Measurements from ENCODE around the gene ZNF728.
"Not testable (repeated sequence)": the region's sequence is repeated elsewhere in the genome, so short reads cannot be mapped to it uniquely, and the experiment has no call there.

Gene ZNF728

DNA sequence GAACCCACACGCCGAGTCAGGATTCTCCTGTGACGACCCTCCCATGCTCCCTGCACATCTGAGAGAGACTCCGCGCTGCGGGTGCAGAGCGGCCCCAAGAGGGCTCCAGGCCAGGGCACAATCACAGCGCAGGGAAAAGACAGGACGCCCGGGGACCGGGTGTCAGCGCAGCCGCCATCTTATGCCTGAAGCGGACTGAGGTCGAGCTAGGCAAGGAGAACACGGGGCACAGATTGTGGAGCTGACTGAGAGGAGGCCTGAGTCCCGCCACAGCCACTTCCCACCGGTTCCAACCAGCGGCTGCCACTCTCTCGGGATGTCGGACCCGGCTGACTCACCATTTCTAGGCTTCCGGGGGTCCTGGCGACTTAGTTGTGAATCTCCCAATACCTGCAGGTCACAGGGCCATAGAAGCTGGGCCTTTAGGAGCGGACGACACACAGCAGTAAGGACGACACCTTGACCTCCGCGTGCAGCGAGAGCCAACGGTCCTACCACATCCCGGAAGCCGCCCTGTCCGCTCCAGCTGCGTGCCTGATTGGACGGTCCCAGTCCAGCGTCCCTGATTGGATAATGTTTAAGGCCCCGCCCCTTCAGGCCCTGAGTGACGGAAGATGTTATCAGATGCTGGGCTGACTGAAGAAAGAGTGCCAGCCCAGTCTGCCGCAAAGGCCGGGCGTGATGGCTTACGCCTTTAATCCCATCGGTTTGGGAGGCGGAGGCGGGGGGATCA lies at the start of gene ZNF728:
TSS of gene ZNF728 (minus strand) at position 487 of the 733 bp plus-strand sequence. CDS start at position 341, 146 bp downstream.
- peak; percentile 1 for DNase-seq (ENCODE audit: low spot score)

DNA sequence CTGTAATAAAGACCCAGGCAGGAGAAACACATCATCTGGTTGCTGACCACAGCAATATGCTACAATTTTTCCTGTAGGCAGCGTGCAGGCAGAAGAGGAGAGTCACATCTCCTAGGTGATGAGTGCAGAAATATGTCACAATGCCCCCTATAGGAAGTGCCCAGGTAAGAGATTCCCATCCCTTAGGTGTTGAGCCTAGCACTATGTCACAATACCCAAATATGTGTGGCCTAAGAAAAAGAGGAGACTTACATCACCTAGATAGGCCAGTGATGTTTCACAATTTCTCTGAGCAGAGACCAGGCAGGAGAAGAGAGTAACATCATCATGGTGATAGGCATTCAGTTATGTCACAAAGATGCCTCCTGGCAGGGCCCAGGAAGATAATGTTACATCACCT lies 49.4 kb upstream of the ZNF728 start:
- no peak for DNase-seq (ENCODE audit: low spot score)

DNA sequence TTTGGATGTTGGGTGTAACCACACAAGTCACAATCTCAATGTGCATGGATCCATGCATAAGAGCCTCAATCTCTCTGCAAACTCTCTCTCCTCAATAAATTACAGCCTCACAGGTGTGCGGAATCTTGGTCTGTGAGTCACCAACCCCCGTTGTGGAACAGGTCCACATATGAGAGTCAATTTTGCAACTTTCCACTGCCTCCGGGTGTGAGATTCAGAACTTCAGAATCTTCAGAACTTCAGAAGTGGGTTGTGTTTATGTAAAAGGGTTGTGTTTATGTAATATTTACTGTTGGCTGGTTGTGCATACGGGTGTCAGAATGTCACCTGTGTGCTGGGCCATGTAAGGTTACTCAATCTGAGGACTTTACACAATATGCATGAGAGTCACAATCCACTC lies 46.3 kb upstream of the ZNF728 start:
- no peak for DNase-seq (ENCODE audit: low spot score)

DNA sequence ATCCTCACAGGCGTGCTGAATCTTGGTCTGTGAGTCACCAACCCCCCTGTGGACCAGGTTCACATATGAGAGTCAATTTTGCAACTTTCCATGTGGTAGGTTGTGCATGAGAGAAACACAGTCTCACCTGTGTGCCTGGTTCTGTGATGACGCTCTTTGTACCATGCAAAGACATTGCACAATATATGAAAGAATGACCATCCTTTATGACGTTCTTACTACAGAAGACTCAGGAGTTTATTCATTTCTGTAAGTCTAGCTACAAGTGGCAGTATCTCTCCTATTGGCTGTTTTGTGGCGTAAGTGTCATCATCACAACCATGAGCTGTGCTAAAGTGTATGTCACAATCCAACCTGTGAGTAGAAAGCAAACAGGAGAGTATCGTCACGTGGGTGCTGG lies 43.8 kb upstream of the ZNF728 start:
- DNase-seq (ENCODE audit: low spot score): no peak

DNA sequence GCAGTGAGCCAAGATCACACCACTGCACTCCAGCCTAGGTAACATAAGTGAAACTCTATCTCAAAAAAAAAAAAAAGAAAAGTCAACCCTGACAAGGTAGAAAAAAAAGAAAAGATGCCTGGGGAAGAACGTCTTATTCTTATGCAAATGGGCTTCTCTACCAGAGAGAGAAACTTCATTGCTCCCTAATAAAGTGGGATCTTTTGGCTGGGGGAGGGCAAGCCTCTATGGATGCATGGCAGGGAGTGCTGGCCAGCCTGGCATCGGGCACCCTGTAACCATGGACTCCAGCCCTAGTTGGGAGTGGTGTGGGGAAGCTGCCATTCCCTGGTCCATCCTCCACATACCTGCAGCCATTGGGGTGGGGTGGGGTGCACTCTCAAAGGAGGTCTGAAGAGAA lies 30.7 kb upstream of the ZNF728 start:
- no peak for DNase-seq (ENCODE audit: low spot score)

DNA sequence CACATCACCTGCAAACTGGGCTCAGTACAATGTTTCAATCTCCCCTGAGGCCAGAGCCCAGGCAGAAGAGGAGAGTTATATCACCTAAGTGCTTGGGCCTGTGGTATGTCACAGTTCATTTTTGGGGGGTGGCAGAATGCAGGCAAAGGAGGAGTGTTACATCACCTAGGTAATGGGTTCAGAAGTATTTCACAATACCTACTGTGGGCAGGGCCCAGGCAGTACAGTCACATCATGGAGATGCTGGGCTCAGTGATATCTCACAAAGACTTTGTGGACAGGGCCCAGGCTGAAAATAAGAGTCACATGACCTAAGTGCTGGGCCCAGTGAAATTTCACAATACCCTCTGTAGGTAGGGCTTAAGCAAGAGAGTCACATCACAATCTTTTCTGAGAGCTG lies 12.7 kb upstream of the ZNF728 start:
- DNase-seq (ENCODE audit: low spot score): no peak

DNA sequence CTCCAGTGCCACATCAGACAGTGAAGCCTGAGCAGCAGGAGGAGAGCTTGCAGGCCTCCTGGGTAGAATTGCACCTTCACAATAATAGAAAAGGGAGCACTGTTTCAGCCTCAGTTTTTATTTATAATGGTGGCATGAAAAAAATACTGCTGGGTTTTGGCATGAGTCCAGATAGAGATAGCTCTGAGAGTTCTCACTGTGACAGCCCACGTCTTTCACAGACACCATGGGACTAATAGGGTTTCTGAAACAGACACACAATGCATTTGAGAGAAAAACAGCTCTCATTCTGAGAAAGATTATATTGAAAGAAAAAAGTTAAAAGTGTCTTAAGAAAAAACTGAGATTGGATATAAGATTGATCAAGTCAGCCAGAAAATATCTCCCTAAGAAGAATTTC lies 8.0 kb downstream of the ZNF728 start:
- not testable (repeated sequence) for DNase-seq (ENCODE audit: low spot score)

DNA sequence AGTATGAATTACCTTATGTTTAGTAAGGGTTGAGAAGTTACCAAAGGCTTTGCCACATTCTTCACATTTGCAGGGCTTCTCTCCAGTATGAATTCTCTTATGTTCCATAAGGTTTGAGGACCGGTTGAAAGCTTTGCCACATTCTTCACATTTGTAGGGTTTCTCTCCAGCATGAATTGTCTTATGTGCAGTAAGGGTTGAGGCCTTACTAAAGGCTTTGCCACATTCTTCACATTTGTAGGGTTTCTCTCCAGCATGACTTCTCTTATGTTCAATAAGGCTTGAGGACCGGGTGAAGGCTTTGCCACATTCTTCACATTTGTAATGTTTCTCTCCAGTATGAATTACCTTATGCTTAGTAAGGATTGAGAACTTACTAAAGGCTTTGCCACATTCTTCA lies 26.7 kb downstream of the ZNF728 start:
- no peak for DNase-seq (ENCODE audit: low spot score)

DNA sequence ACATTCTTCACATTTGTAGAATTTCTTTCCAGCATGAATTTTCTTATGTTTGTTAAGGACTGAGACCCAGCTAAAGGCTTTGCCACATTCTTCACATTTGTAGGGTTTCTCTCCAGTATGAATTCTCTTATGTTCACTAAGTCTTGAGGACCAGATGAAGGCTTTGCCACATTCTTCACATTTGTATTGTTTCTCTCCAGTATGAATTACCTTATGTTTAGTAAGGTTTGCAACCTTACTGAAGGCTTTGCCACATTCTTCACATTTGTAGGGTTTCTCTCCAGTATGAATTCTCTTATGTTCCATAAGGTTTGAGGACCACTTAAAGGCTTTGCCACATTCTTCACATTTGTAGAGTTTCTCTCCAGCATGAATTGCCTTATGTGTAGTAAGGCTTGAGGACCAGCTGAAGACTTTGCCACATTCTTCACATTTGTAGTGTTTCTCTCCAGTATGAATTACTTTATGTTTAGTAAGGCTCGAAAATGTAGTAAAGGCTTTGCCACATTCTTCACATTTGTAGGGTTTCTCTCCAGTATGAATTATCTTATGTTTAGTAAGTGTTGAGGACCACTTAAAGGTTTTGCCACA lies 27.3 kb downstream of the ZNF728 start:
- DNase-seq (ENCODE audit: low spot score): not testable (repeated sequence)

DNA sequence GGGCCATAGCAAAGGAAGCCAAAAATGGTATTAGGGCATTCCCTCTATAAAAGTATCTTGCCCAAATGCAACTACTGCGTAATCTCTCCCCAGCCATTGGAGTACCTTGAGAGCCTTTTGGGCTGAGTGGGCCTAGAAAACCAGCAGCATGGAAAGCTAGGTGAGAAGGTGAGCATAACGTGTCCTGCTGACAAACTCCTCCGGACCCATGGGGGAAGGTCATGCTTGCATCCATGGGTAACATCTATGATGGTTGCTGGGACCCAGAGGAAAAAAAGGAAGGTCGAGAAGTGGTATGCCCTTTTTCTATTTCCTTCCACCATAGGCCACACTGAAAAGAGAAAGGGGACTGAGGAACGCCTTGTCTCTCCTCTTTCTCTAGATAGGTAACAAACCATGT lies 57.4 kb downstream of the ZNF728 start:
- DNase-seq (ENCODE audit: low spot score): no peak

DNA sequence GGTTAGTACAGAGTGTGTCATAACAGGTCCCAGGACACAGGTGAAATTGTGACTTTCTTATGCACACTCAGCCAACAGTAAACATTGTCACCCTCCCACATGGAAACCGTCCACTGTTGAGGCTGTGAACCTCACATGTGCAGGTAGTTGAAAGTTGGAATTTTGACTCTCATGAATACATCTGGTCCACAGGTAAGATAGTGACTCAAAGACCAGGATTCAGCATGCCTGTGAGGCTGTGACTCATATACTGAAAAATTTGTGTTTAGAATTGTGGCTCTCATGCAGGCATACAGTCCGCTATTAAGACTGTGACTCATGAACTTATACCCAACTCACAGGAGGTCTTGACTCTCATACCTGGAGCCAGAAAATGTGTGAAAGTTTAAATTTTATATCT lies 67.8 kb downstream of the ZNF728 start:
- DNase-seq (ENCODE audit: low spot score): peak; percentile 38

DNA sequence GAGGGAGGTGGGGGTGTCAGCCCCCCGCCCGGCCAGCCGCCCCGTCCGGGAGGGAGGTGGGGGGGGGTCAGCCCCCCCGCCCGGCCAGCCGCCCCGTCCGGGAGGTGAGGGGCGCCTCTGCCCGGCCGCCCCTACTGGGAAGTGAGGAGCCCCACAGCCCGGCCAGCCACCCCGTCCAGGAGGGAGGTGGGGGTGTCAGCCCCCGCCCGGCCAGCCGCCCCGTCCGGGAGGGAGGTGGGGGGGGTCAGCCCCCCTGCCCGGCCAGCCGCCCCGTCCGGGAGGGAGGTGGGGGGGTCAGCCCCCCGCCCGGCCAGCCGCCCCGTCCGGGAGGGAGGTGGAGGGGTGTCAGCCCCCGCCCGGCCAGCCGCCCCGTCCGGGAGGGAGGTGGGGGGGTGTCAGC lies 75.4 kb downstream of the ZNF728 start:
- DNase-seq (ENCODE audit: low spot score): not testable (repeated sequence)

DNA sequence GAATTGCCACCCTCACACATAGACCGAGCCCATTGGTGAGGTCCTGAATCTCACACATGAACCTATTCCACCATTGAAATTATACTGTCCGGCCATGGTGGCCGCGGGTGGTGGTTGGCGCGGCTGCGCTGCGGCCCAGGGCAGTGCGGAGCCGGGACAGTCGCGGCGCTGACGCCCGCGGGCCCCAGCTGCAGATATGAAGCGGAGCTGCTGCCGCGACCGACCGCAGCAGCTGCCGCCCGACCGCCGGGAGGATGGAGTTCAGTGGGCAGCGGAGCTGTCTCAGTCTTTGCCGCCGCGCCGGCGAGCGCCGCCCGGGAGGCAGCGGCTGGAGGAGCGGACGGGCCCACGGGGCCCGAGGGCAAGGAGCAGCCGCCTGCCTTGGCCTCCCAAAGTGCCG lies 77.8 kb downstream of the ZNF728 start:
- not testable (repeated sequence) for DNase-seq (ENCODE audit: low spot score)

All from kidney tubule cell (primary cell).